Transverse colon (tissue), 4 donors: ENCODE measurements around the gene NIT2. TPM values are rescaled to one million over a fixed set of nuclear protein-coding genes. Genes with fewer than 3 reads are reported as not detected.

Source experiments
- DNase-seq: peaks from one replicate; pipeline ENCODE4 v3.0.0-alpha.2; 2019
- H3K27ac ChIP-seq, 4 donors: fragments of 200-600 bp; sonication (generic); 2 replicates each; pipeline ENCODE4 v1.5.1; 2016 to 2018; ENCODE audit warnings: inconsistent platforms in 4 of 4
- H3K27me3 ChIP-seq: fragments of 200-600 bp; sonication (generic); 2 replicates; pipeline ENCODE4 v1.5.1; 2017; ENCODE audit warnings: inconsistent platforms
- H3K36me3 ChIP-seq, 4 donors: fragments of 200-600 bp; sonication (generic); 2 replicates each; pipeline ENCODE4 v1.5.1; 2017 to 2019; ENCODE audit warnings: inconsistent platforms in 4 of 4
- H3K4me1 ChIP-seq, 4 donors: fragments of 200-600 bp; sonication (generic); 2 replicates each; pipeline ENCODE4 v1.5.1; 2017 to 2020; ENCODE audit warnings: inconsistent platforms in 4 of 4
- H3K4me3 ChIP-seq, 4 donors: fragments of 200-600 bp; sonication (generic); 1 replicate in 1 of 4; 2 replicates in 3 of 4; pipeline versions ENCODE4 v1.5.1 to v1.6.1; 2017 to 2019; ENCODE audit warnings: inconsistent platforms in 4 of 4
- H3K9me3 ChIP-seq, 2 donors: fragments of 200-600 bp; sonication (generic); 2 replicates each; pipeline ENCODE4 v1.5.1; 2017 to 2019; ENCODE audit warnings: inconsistent platforms in 2 of 2
- EP300 ChIP-seq: sonication (generic); formaldehyde crosslinking; IDR thresholded peaks from one replicate; pipeline ENCODE4 v1.6.1; 2017; ENCODE audit warnings: antibody characterized with exemption, low read depth
- POLR2A ChIP-seq: fragments of 450-650 bp; IDR thresholded peaks from one replicate; pipeline ENCODE4 v1.6.1; 2016; ENCODE audit warnings: antibody characterized with exemption, mild to moderate bottlenecking, moderate library complexity
- POLR2AphosphoS5 ChIP-seq, 3 donors: sonication (generic); formaldehyde crosslinking; IDR thresholded peaks; one replicate each; pipeline ENCODE4 v1.6.1; 2016; ENCODE audit warnings: antibody characterized with exemption in 3 of 3
- WGBS, 2 donors: methylation state at CpG; one replicate each; pipeline ENCODE4 v1.1.5; 2018; ENCODE audit warnings: low coverage in 1 of 2; 5-methylcytosine and 5-hydroxymethylcytosine counted together
- in situ Hi-C, 4 donors: fragments of 200-750 bp; cut with MboI; loops; one replicate each; pipeline versions ENCODE4 v1.15.0 to v1.15.1; 2017; ENCODE audit warnings: low sequenced_read_pairs in 3 of 4, low pct_ligation_motif_present in 1 of 4, low pct_unique_long_range_greater_than_20kb in 1 of 4
- intact Hi-C: fragments of 100-400 bp; cut with DNase I; formaldehyde crosslinking; loops from one replicate; pipeline ENCODE4 v1.15.1; 2023; ENCODE audit warnings: low total_unique reads
- total RNA-seq, 4 donors: library from RNA; depleted of rRNA; stranded (reverse); fragments of >200 nt; gene quantifications; one replicate each; pipeline ENCODE4 v1.1.0, GENCODE V29; 2016
- TF ChIP-seq, protein P1 (sequence below), 5 experiments: fragments of 200-600 bp in 3 of 5; fragments of 450-650 bp in 2 of 5; sonication (generic) in 3 of 5; IDR thresholded peaks; 1 replicate in 2 of 5; 2 replicates in 3 of 5; pipeline ENCODE4 v1.5.1; 2016 to 2017; ENCODE audit warnings: antibody characterized with exemption in 5 of 5, inconsistent platforms in 3 of 5, mild to moderate bottlenecking in 2 of 5, moderate library complexity in 1 of 5

NIT2 gene
- total RNA-seq, 4 donors from 2014 or later: 13.8 to 25.1 (median 18.8) TPM

DNA sequence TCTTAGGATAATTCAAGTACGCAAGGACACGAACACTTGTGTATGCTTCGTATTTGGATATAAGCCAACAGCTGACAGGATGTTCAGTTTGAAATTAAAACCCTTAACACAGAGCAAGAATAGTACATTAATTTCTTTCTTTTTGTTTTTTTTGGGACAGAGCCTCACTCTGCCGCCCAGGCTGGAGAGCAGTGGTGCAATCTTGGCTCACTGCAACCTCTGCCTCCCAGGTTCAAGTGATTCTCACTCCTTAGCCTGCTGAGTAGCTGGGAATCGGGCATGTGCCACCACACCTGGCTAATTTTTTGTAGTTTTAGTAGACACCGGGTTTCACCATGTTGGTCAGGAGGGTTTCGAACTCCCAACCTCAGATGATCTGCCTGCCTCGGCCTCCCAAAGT, 33.9 kb downstream of the NIT2 start:
- in situ Hi-C loops (no loop called here), intact Hi-C loops (no loop called here)
- Histone ChIP-seq H3K9me3 (no peaks in the 10 kb centered on the region), H3K27me3 (no peaks in the 10 kb centered on the region), H3K27ac (no peak overlapping the region), H3K4me3 (no peak overlapping the region), H3K4me1 (no peaks in the 10 kb centered on the region), H3K36me3 (peaks cover 0 to 62% (median 23%) of the 10 kb centered on the region in 4 donors)
- DNase-seq: no peak
- 81 to 87% methylated on average over 5 to 8 of the region's 8 CpGs for whole genome bisulfite sequencing, 2 donors
- TF ChIP-seq EP300 (no peak), POLR2AphosphoS5 (IDR thresholded peaks at IDR 0.05) (no peak), POLR2A (no peak)
- TF ChIP-seq, protein P1, sequence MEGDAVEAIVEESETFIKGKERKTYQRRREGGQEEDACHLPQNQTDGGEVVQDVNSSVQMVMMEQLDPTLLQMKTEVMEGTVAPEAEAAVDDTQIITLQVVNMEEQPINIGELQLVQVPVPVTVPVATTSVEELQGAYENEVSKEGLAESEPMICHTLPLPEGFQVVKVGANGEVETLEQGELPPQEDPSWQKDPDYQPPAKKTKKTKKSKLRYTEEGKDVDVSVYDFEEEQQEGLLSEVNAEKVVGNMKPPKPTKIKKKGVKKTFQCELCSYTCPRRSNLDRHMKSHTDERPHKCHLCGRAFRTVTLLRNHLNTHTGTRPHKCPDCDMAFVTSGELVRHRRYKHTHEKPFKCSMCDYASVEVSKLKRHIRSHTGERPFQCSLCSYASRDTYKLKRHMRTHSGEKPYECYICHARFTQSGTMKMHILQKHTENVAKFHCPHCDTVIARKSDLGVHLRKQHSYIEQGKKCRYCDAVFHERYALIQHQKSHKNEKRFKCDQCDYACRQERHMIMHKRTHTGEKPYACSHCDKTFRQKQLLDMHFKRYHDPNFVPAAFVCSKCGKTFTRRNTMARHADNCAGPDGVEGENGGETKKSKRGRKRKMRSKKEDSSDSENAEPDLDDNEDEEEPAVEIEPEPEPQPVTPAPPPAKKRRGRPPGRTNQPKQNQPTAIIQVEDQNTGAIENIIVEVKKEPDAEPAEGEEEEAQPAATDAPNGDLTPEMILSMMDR (IDR thresholded peaks at IDR 0.05): no peak

DNA sequence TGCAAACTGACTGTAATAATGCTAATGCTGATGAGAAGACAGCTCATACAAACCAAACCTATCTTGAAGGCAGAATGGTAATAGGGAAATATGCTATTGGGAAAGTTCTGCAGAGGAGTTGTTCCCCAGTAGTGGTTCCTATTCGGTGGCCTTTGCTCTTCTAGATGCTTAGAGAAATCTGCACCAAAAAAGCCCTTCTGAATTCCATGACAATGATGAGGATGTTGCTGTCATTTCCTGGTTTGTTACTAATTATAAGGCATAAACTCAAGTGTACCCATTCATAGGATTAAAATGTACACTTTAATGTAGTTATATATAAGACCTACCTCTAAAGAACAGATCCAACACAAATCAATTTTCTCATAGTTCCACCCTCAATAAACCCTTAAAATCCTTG, 36.2 kb downstream of the NIT2 start:
- in situ Hi-C loops: no loop called here

DNA sequence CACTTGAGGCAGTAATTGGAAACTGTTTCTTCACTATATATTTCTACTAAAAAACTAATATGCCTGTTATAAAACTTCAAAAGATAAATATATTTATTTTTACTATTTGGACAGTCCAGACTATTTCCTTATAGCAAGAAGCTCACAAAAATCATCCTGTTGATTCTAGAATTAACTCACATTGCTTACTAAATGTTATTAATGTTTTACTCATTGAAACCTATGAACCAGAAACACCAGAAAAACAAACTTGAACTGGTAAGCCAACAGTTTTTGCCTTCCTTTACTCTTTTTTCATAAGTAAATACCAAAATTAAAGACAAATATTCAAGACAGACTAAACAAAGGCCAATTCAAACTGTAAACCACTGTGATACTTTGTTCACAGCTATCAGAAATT, 40.0 kb downstream of the NIT2 start:
- in situ Hi-C loops: no loop called here

More for the DNA sequence above, 36.2 kb downstream of the NIT2 start:
- Histone ChIP-seq H3K4me3 (no peak overlapping the region), H3K36me3 (peaks cover 0 to 54% (median 21%) of the 10 kb centered on the region in 4 donors), H3K27me3 (no peaks in the 10 kb centered on the region), H3K27ac (no peak overlapping the region), H3K9me3 (no peaks in the 10 kb centered on the region), H3K4me1 (no peaks in the 10 kb centered on the region)
- TF ChIP-seq POLR2A (no peak), POLR2AphosphoS5 (IDR thresholded peaks at IDR 0.05) (no peak), EP300 (no peak)
- TF ChIP-seq, protein P1 (IDR thresholded peaks at IDR 0.05): no peak
- no peak for DNase-seq
- WGBS, 2 donors: 91% methylated on average over 1 of the region's 1 CpG; no CpG with 5 or more reads in 1 of the 2 donors
- intact Hi-C loops: no loop called here

DNA sequence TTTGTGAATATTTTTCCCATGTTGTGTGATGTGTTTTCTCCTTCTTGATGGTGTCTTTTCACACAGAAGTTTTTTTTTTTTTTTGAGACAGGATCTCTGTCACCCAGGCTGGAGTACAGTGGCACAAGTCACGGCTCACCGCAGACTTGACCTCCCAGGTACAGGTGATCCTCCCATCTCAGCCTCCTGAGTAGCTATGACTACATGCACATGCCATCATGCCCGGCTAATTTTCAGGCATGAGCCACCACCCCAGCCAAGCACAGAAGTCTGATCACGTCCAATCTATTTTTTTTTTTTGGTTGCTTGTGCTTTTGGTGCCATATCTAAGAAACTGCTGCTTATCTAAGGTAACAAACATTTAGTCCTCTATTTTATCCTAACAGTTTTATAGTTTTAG, 41.7 kb downstream of the NIT2 start:
- no peak for DNase-seq
- Histone ChIP-seq H3K4me3 (no peak overlapping the region), H3K4me1 (no peaks in the 10 kb centered on the region), H3K27ac (no peak overlapping the region), H3K9me3 (no peaks in the 10 kb centered on the region), H3K27me3 (no peaks in the 10 kb centered on the region), H3K36me3 (peaks cover 0 to 76% (median 17%) of the 10 kb centered on the region in 4 donors)
- in situ Hi-C loops (no loop called here), intact Hi-C loops (no loop called here)
- 99 to 100% methylated on average over 1 to 4 of the region's 4 CpGs for WGBS, 2 donors
- TF ChIP-seq POLR2AphosphoS5 (IDR thresholded peaks at IDR 0.05) (no peak), EP300 (no peak), POLR2A (no peak)
- TF ChIP-seq, protein P1 (IDR thresholded peaks at IDR 0.05): no peak

More for the DNA sequence above, 40.0 kb downstream of the NIT2 start:
- Histone ChIP-seq H3K27me3 (no peaks in the 10 kb centered on the region), H3K36me3 (peaks cover 0 to 67% (median 18%) of the 10 kb centered on the region in 4 donors), H3K4me1 (no peaks in the 10 kb centered on the region), H3K4me3 (no peak overlapping the region), H3K9me3 (no peaks in the 10 kb centered on the region), H3K27ac (no peak overlapping the region)
- TF ChIP-seq, protein P1 (IDR thresholded peaks at IDR 0.05): no peak
- TF ChIP-seq POLR2A: no peak
- TF ChIP-seq POLR2AphosphoS5 (IDR thresholded peaks at IDR 0.05): no peak
- no peak for TF ChIP-seq EP300
- intact Hi-C loops: no loop called here
- no peak for DNase-seq
